Coronary artery (tissue), 2 donors: Measurements from ENCODE around the gene IRX2.

Experiments used
- DNase-seq: peaks from one replicate; pipeline ENCODE4 v3.0.0-alpha.2; 2017; ENCODE audit warnings: low spot score
- H3K27ac ChIP-seq, 2 donors: fragments of 200-600 bp; sonication (generic); one replicate each; pipeline ENCODE4 v1.5.1; 2016 to 2019
- H3K4me3 ChIP-seq: fragments of 200-600 bp; sonication (generic); 2 replicates; pipeline ENCODE4 v1.5.1; 2016; ENCODE audit warnings: mild to moderate bottlenecking, moderate library complexity
- TF ChIP-seq, protein P1 (sequence below): fragments of 200-600 bp; sonication (generic); IDR thresholded peaks from one replicate; pipeline ENCODE4 v1.5.1; 2019; ENCODE audit warnings: antibody characterized with exemption

IRX2 gene

DNA sequence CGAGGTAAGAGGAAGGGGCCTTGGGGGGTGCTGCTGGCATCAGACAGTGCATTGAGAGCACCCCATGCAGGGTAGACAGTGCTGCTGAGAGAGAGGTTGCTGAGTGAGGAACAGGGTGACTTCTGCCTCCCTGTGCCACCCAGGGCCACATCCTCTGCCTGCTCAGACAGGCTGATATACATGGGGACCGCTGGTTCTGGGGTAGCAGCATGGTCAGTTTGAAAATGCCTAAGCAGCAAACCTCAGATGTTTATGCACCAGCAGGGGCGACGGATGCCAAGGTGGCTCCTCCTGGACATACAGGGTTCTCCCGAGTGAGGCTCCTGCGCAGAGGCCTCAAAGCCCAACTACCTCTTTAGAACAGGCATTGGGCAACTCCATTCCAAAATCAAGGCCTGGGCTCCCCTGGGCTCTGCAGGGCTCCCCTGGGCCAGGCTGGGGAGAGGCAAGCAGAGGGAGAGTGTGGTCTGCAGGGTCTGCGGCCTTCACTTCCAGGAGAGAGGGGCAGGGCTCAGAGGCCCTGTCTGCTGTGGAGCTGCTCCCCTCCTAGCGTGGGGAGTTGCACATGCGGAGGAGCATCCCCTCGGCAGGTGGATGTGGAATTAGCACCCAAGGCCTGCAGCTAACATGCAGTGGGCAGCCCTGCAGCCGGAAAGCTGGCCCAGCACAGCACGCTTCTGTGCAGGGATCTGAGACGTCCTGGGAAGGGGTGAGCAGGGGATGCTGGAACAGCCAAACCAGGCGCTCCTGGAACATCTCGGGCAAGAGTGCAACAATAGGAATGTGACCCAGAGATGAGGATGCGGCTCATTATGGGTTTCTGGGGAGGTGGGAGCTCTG, 46.5 kb downstream of the IRX2 start:
- peak; percentile 36 for DNase-seq
- TF ChIP-seq, protein P1, sequence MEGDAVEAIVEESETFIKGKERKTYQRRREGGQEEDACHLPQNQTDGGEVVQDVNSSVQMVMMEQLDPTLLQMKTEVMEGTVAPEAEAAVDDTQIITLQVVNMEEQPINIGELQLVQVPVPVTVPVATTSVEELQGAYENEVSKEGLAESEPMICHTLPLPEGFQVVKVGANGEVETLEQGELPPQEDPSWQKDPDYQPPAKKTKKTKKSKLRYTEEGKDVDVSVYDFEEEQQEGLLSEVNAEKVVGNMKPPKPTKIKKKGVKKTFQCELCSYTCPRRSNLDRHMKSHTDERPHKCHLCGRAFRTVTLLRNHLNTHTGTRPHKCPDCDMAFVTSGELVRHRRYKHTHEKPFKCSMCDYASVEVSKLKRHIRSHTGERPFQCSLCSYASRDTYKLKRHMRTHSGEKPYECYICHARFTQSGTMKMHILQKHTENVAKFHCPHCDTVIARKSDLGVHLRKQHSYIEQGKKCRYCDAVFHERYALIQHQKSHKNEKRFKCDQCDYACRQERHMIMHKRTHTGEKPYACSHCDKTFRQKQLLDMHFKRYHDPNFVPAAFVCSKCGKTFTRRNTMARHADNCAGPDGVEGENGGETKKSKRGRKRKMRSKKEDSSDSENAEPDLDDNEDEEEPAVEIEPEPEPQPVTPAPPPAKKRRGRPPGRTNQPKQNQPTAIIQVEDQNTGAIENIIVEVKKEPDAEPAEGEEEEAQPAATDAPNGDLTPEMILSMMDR = no peak
- Histone ChIP-seq H3K4me3 (no peak overlapping the region), H3K27ac (no peak overlapping the region)

DNA sequence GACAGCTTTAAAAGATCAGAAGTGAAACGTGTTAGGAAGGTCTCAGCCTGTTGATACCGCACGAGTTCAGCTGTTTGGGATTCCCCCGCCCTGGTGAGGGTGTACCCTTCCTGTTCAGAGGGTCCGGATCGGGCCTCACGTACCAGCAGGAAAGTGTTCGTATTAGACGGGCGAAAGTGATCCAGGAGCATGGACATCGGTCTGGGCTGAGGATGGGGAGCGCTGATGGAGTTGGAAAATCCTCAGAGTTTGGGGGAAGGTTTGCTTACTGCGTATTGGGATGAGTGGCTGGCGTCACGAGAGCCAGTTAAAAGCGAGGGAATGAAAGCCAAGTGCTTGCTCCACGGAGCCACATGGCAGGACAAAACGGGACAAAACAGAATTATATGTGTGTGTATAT, 47.4 kb downstream of the IRX2 start:
- Histone ChIP-seq H3K27ac (no peak overlapping the region), H3K4me3 (no peak overlapping the region)
- TF ChIP-seq, protein P1 = no peak
- peak; percentile 19 for DNase-seq

DNA sequence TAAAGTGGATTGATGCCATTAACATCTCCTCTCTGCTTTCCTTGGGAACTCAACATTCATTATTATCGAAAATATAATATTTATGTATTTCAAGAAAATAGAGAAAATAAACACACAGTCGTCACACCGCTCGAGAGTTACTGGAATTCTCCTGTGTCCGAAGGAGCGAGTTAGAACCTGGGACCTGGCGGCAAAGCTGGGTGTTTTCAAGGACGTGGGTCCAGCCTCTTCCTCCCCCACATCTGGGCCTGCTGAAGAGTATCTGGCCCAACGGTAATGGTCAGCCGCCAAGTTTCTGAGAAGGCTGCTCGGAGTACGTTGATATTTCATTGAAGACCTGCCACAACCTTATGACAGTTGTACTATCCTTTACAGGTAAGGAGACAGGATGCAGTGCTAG, 47.9 kb downstream of the IRX2 start:
- peak; percentile 12 for DNase-seq
- TF ChIP-seq, protein P1 = no peak
- Histone ChIP-seq H3K4me3 (no peak overlapping the region), H3K27ac (no peak overlapping the region)

DNA sequence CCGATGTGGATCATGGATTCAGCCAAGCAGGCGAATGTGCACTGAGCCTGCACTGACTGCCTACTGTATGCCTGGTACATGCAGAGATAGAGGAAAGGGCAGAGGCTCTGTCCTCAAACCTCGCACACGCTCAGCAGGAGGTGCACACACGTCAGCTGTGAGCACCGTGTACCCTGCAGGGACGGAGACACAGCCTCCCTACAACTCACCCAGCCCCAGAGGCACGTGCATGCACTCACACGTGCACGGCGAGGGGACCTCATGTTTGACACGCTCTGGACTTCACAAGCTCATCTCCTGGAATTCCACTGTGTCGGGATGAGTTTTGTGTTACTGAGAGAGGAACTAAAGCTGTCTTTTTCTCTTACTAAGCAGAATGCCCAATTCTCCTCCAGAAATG, 48.4 kb downstream of the IRX2 start:
- no peak overlapping the region for H3K27ac ChIP-seq
- no peak overlapping the region for H3K4me3 ChIP-seq
- TF ChIP-seq, protein P1 = no peak
- peak; percentile 28 for DNase-seq

DNA sequence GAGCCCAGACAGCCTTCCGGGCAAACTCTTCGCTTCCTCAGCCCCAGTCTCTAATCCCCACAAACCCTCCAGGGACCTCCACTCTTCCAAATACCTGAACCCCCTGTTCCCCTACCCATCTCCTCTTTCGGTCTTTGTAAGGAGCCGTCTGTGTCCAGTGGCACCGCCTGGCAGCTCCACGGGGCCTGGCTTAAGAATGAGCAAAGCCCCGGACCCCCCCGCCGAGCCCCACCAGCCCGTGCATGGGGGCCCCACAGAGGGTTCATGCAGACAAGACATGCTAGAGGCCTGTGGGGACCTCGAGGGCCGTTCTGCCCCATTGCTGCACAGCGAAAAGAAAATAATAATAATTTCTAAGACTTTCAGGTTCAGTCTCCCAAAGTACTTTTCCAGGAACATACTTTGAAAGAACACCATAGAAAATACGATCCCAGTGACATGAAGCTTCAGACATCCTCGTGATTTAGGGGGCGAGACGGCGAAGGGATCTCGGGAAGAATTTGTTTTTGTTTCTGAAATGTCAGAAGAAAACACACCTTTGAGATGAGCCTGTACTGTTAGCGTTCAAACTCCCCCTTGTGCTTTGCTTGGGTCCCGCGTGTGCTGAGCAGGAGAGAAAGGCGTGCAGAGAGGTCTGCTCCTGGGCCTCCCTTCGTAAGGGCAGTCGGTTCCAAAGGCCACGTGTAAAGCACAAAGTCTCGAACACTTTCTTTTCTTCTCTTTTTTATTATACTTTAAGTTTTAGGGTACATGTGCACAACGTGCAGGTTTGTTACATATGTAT, 49.2 kb downstream of the IRX2 start:
- peak; percentile 41 for DNase-seq
- Histone ChIP-seq H3K4me3 (no peak overlapping the region), H3K27ac (no peak overlapping the region)
- TF ChIP-seq, protein P1 = no peak

DNA sequence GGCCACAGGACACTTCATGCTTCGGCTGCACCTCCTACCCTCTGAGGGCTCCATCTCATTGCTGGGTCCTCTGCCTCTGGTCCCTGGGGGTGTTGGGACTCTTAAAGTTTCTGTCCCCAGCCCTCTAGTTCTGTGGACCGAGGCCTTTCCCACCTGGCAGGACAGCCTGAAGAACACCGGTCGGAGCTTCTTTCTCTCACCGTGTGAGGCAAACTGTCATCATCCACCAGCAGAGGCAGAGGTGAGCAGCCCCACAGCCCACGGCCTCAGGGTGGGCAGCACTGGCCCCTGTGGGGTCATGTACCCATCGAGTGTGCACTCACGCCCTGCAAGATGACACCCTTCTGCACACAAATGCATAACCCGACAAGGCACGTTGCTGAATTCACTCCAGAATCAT, 49.9 kb downstream of the IRX2 start:
- TF ChIP-seq, protein P1 = no peak
- Histone ChIP-seq H3K27ac (no peak overlapping the region), H3K4me3 (no peak overlapping the region)
- peak; percentile 41 for DNase-seq
